Muscle layer of colon (tissue), 2 donors: ENCODE data around the gene COL19A1.
"Not testable (repeated sequence)": the region's sequence is repeated elsewhere in the genome, so short reads cannot be mapped to it uniquely, and the experiment has no call there.

Experiments
- H3K27ac ChIP-seq: one replicate; pipeline ENCODE4 v1.7.0; 2013; ENCODE audit warnings: low read depth, mild to moderate bottlenecking, low read length, moderate library complexity
- H3K27me3 ChIP-seq, 2 donors: one replicate each; pipeline ENCODE4 v1.7.0; 2013; ENCODE audit warnings: low read length in 2 of 2, mild to moderate bottlenecking in 2 of 2; ENCODE audit not compliant: insufficient read depth in 2 of 2, control insufficient read depth in 1 of 2
- H3K36me3 ChIP-seq: one replicate; pipeline ENCODE4 v1.7.0; 2013; ENCODE audit warnings: mild to moderate bottlenecking, low read length; ENCODE audit not compliant: insufficient read depth
- H3K4me1 ChIP-seq: one replicate; pipeline ENCODE4 v1.7.0; 2013; ENCODE audit warnings: mild to moderate bottlenecking, low read length; ENCODE audit not compliant: insufficient read depth
- H3K4me3 ChIP-seq, 2 donors: one replicate each; pipeline ENCODE4 v1.7.0; 2013; ENCODE audit warnings: low read length in 2 of 2, low read depth in 1 of 2, mild to moderate bottlenecking in 1 of 2, moderate library complexity in 1 of 2
- H3K9ac ChIP-seq: one replicate; pipeline ENCODE4 v1.7.0; 2013; ENCODE audit warnings: low read length
- H3K9me3 ChIP-seq: one replicate; pipeline ENCODE4 v1.7.0; 2013; ENCODE audit warnings: mild to moderate bottlenecking, low read length
- donor health status: abdominal sarcoma.
- donor health status: Adenocarcinoma of cecum.

COL19A1 gene

DNA sequence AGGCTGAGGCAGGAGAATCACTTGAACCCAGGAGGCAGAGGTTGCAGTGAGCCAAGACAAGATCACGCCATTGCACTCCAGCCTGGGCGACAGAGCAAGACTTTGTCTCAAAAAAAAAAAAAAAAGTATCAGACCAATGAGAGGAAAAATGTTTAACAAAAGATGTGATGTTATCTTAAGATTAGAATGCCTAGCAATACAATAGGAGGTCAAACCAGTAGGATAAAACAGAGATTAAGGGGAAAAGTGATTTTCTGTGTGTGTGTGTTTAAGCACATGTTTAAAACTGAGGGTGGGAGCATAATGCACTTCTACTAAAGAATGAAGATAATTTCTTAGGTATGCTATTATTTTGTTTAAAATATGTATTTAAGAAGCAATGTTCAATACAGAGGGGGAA is 17.9 kb downstream of the COL19A1 start:
- H3K4me3 ChIP-seq: no peak overlapping the region
- H3K4me1 ChIP-seq: no peaks in the 10 kb centered on the region
- H3K36me3 ChIP-seq: no peaks in the 10 kb centered on the region
- H3K27me3 ChIP-seq: no peaks in the 10 kb centered on the region
- no peak overlapping the region for H3K27ac ChIP-seq
- no peaks in the 10 kb centered on the region for H3K9me3 ChIP-seq
- no peak overlapping the region for H3K9ac ChIP-seq

DNA sequence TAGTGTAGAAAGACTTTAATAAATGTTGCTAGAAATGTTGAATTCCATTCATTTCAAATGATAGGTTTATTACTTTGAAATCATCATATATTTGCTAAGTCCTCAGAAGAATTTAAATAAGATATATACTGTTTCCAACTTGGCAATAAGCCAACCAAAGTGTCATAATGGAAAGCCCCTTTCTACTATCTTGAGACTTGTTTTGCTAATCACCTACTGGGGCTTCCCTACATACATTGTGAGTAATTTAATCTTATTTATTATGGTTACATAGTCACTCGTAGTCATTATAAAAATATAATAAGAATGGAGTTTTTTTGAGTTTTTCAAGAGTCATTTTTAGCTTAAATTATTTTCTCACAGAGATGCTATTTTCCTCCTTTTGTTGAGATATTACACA is 20.7 kb downstream of the COL19A1 start:
- Histone ChIP-seq H3K9me3 (no peaks in the 10 kb centered on the region), H3K27me3 (no peaks in the 10 kb centered on the region), H3K9ac (no peak overlapping the region), H3K36me3 (no peaks in the 10 kb centered on the region), H3K27ac (no peak overlapping the region), H3K4me1 (no peaks in the 10 kb centered on the region), H3K4me3 (no peak overlapping the region)

DNA sequence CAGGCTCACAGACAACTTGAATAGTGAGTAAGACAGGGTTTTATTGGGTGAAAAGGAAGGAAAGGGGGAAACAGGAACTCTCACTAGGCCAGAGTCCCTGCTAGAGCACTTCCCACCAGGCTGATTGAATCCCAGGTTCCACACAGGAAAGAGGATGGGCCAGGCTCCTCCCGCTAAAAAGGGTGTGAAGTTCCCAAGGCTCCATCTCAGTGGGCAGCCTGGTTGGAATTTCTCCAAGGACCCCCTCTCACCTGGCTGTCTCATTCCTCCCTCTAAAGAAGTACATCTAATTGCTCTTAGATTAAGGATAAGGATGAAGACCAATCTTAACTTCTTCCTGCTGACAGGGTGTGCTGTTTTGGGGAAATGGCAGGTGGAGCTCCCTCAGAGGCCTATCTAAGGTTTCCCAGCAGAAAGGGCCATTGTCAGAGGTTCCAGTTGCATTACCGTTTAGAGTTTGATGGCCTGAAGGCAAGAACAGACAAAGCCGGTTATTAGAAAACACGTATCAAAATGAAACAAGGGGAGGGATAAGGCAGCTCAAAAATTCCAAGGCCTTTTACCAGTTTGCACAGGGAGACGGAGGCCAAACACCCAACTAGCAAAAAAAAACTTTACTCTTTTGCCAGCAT is 21.5 kb downstream of the COL19A1 start:
- no peak overlapping the region for H3K9ac ChIP-seq
- no peaks in the 10 kb centered on the region for H3K36me3 ChIP-seq
- no peaks in the 10 kb centered on the region for H3K27me3 ChIP-seq
- H3K4me1 ChIP-seq: no peaks in the 10 kb centered on the region
- no peak overlapping the region for H3K4me3 ChIP-seq
- no peaks in the 10 kb centered on the region for H3K9me3 ChIP-seq
- no peak overlapping the region for H3K27ac ChIP-seq

DNA sequence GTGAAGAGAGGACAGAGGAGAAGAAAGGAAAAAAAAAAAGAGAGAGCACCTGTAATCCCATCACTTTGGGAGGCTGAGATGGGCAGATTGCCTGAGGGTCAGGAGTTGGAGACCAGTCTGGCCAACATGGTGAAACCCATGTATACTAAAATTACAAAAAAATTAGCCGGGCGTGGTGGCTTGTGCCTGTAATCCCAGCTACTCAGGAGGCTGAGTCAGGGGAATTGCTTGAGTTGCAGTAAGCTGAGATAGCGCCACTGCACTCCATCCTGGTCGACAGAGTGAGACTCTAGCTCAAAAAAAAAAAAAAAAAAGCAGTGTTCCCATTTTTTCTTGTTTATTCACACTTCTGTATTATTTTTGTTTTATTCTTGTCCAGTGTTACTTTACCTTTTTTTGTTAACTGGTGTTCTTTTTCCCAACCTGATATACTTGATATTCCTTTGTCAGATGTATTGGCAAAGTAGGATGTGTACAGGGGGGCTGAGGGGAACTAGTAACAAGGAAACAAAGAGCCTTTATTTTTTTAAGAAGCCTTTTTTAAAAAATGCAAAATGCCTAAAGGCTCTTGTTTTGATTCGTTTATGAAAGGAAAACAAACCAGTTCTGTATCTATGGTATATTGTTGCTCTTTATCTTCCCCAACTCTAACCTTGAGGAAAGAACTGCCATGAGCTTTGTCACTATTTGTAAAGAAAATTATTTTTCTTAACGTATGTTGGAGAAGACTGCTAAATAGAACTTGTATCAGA is 22.3 kb downstream of the COL19A1 start:
- Histone ChIP-seq H3K27me3 (no peaks in the 10 kb centered on the region), H3K27ac (no peak overlapping the region), H3K9me3 (no peaks in the 10 kb centered on the region), H3K36me3 (no peaks in the 10 kb centered on the region), H3K4me3 (no peak overlapping the region), H3K9ac (no peak overlapping the region), H3K4me1 (no peaks in the 10 kb centered on the region)

DNA sequence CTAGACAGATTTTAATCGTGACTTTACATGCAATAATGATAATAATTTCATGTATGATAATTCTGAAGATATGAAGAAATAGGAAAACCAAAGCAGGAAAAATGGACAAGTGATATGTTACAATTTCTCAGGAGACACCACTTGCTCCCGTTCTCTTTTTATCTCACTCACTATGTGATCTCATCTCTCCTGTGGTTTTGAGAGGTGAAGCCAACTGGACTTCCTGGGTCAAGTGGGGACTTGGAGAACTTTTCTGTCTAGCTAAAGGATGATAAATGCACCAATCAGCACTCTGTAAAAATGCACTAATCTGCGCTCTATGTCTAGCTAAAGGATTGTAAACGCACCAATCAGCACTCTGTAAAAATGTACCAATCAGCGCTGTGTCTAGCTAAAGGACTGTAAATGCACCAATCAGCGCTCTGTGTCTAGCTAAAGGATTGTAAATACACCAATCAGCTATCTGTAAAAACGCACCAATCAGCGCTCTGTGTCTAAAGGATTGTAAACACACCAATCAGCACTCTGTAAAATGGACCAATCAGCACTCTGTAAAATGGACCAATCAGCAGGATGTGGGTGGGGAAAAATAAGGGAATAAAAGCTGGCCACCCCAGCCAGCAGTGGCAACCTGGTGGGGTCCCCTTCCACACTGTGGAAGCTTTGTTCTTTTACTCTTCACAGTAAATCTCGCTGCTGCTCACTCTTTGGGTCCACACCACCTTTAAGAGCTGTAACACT is 23.0 kb downstream of the COL19A1 start:
- not testable (repeated sequence) for H3K9me3 ChIP-seq, H3K4me1 ChIP-seq, H3K36me3 ChIP-seq, H3K9ac ChIP-seq, H3K27me3 ChIP-seq, H3K27ac ChIP-seq, H3K4me3 ChIP-seq

DNA sequence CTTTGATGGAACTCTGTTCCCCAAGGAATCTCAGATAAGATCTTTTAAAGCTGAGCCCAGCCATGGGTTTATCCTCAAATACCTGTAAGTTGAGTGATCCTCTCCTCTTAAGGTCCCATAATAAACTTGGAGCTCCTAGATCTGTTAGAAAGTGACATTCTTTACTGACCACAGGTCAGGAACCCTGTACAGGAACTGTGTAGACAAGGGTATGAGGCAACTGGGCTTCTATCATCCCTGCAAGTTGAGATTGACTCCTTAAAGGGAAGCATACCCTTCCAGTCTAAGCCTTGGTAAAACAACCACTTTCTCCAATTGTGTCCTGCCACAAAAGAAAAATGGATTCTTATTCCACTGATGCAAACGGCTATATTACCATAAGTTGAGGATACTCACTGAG is 26.2 kb downstream of the COL19A1 start:
- H3K4me3 ChIP-seq, H3K9ac ChIP-seq, H3K27ac ChIP-seq, H3K4me1 ChIP-seq, H3K27me3 ChIP-seq, H3K36me3 ChIP-seq, H3K9me3 ChIP-seq: not testable (repeated sequence)

DNA sequence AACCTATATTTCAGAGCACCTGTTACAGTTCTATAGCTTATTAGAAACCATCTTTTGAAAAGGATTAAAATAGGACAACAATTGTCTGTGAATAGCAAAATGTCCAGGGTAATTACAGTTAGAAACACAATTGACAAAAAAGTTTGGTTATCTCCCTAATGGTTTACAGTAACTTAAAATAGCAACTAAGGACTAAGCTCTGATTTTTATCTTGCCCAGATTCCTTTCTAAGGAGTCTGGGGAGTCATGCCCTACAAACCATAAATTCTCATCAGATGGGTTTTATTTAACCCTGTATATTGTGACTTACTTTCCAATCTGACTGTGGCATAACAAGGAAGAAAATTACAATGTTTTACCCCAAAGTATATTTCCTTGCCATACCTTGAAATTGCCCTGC is 26.9 kb downstream of the COL19A1 start:
- not testable (repeated sequence) for H3K27me3 ChIP-seq, H3K4me1 ChIP-seq, H3K27ac ChIP-seq, H3K4me3 ChIP-seq, H3K9me3 ChIP-seq, H3K36me3 ChIP-seq, H3K9ac ChIP-seq

DNA sequence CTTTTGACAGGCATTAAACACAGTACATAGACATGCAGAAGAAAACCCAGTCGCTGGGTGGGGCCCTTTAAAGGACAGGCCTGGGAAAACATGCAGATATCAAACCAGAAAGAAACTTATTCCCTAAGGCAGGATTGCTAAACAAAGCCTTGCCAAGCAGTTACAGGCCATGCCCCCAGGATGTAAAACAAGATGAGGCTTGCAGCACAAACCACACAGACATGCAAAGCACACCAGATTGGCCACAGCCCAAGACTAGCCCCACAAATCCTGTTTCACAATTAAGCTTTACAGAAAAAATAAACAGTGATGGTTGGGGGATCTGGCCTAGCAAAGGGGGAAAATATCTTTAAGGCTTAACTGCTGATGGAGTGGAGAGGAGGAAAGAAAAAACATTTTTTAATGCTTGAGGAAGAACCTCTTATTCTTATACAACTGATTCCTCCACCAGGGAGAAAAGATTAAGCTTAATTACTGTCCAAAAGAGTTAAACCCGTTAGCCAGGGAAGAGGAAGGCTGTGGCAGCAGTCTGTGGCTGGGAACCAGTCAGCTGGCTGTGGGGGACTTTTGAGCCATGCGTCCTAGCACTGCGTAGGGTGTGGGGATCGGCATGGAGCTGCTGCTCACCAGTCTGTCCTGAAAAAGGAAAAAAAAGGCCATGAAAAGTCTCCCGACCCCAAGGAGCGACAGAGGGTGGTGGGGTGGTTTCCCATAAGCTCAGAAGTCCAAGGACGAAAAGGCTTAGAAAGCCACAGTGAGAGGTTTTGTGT is 28.4 kb downstream of the COL19A1 start:
- Histone ChIP-seq H3K9ac (no peak overlapping the region), H3K4me1 (no peaks in the 10 kb centered on the region), H3K27ac (no peak overlapping the region), H3K36me3 (no peaks in the 10 kb centered on the region), H3K9me3 (no peaks in the 10 kb centered on the region), H3K4me3 (no peak overlapping the region), H3K27me3 (no peaks in the 10 kb centered on the region)

DNA sequence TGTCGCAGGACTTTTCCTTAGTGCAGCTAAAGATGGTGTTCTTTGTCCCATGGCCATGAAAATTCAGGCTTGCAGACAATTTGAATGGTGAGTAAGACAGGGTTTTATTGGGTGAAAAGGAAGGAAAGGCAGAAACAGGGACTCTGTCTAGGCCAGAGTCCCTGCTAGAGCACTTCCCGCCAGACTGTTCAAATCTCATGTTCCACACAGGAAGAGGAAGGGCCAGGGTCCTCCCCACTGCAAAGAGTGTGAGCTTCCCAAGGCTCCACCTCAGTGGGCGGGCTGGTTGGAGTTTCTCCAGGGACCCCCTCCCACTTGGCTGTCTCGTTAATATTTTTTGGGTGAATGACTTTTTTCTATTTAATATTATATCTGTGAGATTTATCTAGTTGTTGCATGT is 29.0 kb downstream of the COL19A1 start:
- Histone ChIP-seq H3K27ac (no peak overlapping the region), H3K4me1 (no peaks in the 10 kb centered on the region), H3K4me3 (no peak overlapping the region), H3K9ac (no peak overlapping the region), H3K27me3 (no peaks in the 10 kb centered on the region), H3K9me3 (no peaks in the 10 kb centered on the region), H3K36me3 (no peaks in the 10 kb centered on the region)

DNA sequence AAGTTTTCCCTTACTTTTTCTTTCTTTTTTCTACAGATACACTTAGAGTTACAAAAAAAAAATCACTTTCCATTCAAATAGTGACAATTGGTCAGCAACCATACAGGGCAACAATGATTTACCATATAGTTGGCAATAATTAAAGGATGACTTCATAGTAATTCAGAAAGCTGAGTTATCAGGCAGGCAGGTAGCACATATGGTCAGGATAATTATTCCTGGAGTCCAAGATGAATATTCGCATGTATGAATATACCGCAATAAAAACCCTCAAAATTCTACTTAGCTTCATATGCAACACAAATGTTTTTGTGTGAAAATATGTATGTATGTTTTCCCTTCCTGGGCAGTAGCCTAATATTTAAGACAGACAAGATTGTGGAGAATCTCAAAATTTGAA is 34.5 kb downstream of the COL19A1 start:
- H3K4me1 ChIP-seq: no peaks in the 10 kb centered on the region
- H3K27me3 ChIP-seq: no peaks in the 10 kb centered on the region
- no peaks in the 10 kb centered on the region for H3K9me3 ChIP-seq
- H3K4me3 ChIP-seq: no peak overlapping the region
- no peaks in the 10 kb centered on the region for H3K36me3 ChIP-seq
- H3K27ac ChIP-seq: no peak overlapping the region
- no peak overlapping the region for H3K9ac ChIP-seq

DNA sequence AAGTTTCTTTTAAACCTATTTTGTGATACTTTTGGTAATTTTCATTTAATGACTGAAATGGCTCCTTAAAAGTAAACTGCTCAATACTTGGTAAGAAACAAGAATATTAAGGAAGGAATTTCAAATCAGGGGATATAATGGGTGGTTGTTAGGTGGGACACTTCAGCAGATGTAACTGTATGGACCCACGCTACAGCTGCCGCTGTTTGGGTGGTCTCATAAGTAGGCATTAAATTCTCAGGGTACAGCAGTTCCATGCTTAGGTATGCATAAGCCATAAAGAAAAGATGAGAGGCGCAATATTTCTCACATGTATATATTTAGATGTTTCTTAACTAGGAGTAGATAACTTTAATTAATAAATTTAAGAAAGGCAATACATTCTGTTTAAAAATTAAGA is 35.0 kb downstream of the COL19A1 start:
- H3K4me1 ChIP-seq: no peaks in the 10 kb centered on the region
- no peak overlapping the region for H3K4me3 ChIP-seq
- H3K27me3 ChIP-seq: no peaks in the 10 kb centered on the region
- H3K9ac ChIP-seq: no peak overlapping the region
- H3K27ac ChIP-seq: no peak overlapping the region
- H3K9me3 ChIP-seq: no peaks in the 10 kb centered on the region
- no peaks in the 10 kb centered on the region for H3K36me3 ChIP-seq
